Spleen (tissue), 11 donors: ENCODE data around the gene CLDN20. TPM values are rescaled to one million over a fixed set of nuclear protein-coding genes. Genes with fewer than 3 reads are reported as not detected.

Experiments
- DNase-seq: peaks from one replicate; pipeline ENCODE4 v3.0.0-alpha.2; 2020
- H3K27ac ChIP-seq, 8 donors: fragments of 200-600 bp; sonication (generic) in 7 of 8; 1 replicate in 4 of 8; 2 replicates in 4 of 8; pipeline versions ENCODE4 v1.5.0 to v1.8.0; 2016 to 2021; ENCODE audit warnings: inconsistent platforms in 4 of 8, mild to moderate bottlenecking in 4 of 8, moderate library complexity in 1 of 8
- H3K27me3 ChIP-seq, 7 donors: fragments of 200-600 bp; sonication (generic) in 6 of 7; replicated peaks in 1 of 7; 1 replicate in 4 of 7; 2 replicates in 3 of 7; pipeline versions ENCODE4 v1.5.0 to v1.8.0; 2016 to 2021; ENCODE audit warnings: inconsistent platforms in 3 of 7, mild to moderate bottlenecking in 1 of 7
- H3K36me3 ChIP-seq, 6 donors: fragments of 200-600 bp; sonication (generic) in 5 of 6; 1 replicate in 4 of 6; 2 replicates in 2 of 6; pipeline versions ENCODE4 v1.5.0 to v1.8.0; 2016 to 2021; ENCODE audit warnings: inconsistent platforms in 2 of 6
- H3K4me1 ChIP-seq, 6 donors: fragments of 200-600 bp; sonication (generic) in 5 of 6; 1 replicate in 3 of 6; 2 replicates in 3 of 6; pipeline versions ENCODE4 v1.5.0 to v1.8.0; 2016 to 2021; ENCODE audit warnings: inconsistent platforms in 3 of 6
- H3K4me3 ChIP-seq, 8 donors: fragments of 200-600 bp; sonication (generic) in 7 of 8; 1 replicate in 4 of 8; 2 replicates in 4 of 8; pipeline versions ENCODE4 v1.5.0 to v1.8.0; 2016 to 2021; ENCODE audit warnings: inconsistent platforms in 4 of 8, mild to moderate bottlenecking in 4 of 8, moderate library complexity in 2 of 8
- H3K9me3 ChIP-seq, 8 donors: fragments of 200-600 bp; sonication (generic) in 7 of 8; 1 replicate in 4 of 8; 2 replicates in 4 of 8; pipeline versions ENCODE4 v1.5.0 to v1.8.0; 2016 to 2021; ENCODE audit warnings: inconsistent platforms in 4 of 8
- CTCF ChIP-seq, 11 experiments: fragments of 200-600 bp in 7 of 11; fragments of 450-650 bp in 4 of 11; sonication (generic) in 4 of 11; IDR thresholded peaks in 8 of 11; conservative IDR thresholded peaks in 3 of 11; 1 replicate in 7 of 11; 2 replicates in 4 of 11; pipeline versions ENCODE4 v1.4.0 to v1.8.0; 2016 to 2021; ENCODE audit warnings: antibody characterized with exemption in 11 of 11, inconsistent platforms in 4 of 11, mild to moderate bottlenecking in 1 of 11
- POLR2A ChIP-seq, 3 donors: fragments of 450-650 bp; IDR thresholded peaks; one replicate each; pipeline ENCODE4 v1.5.1; 2017; ENCODE audit warnings: antibody characterized with exemption in 3 of 3, mild to moderate bottlenecking in 1 of 3
- POLR2AphosphoS5 ChIP-seq, 3 donors: sonication (generic); formaldehyde crosslinking; IDR thresholded peaks; one replicate each; pipeline ENCODE4 v1.5.1; 2017; ENCODE audit warnings: antibody characterized with exemption in 3 of 3
- WGBS, 5 donors: extraction: QIAGEN DNeasy Blood & Tissue Kit in 3 of 5; methylation state at CpG; one replicate each; pipeline versions ENCODE4 v1.1.5 to v1.1.7; 2013 to 2018; 5-methylcytosine and 5-hydroxymethylcytosine counted together
- intact Hi-C: fragments of 100-400 bp; cut with DNase I; formaldehyde crosslinking; loops from one replicate; pipeline ENCODE4 v1.15.0; 2023; ENCODE audit warnings: low total_unique reads
- polyA plus RNA-seq, 3 donors: library from polyadenylated mRNA; stranded (reverse); fragments of 200-250 nt; gene quantifications; one replicate each; pipeline ENCODE4 v1.2.1, GENCODE V29; 2013
- total RNA-seq, 7 donors: library from RNA; depleted of rRNA in 3 of 7; stranded (reverse); fragments of >200 nt in 3 of 7; fragmentation: NEBNext Ultra II Directional in 4 of 7; extraction: Animal tissue kit (Norgen Biotek cat#: 25700) in 4 of 7; gene quantifications; one replicate each; pipeline versions ENCODE4 v1.1.0 to v1.2.1, GENCODE V29; 2016 to 2021
- donor health status: healthy with polysubstance abuse.
- donor health status: DM: no; HTN: no; CAD: no; lungs with moderate emphysema.
- donor health status: DM: no; HTN: no; CAD: no.
- donor health status: Bipolar disorder and iron deficiency.
- donor health status: healthy.
- donor health status: DM: no; HTN: no; CAD: no.
- donor health status: DM: yes; HTN: yes; CAD: no.

CLDN20 gene
- total and polyA plus RNA-seq, 10 donors: not detected

GRCh38 chr6:155248008-155249001 lies 15.5 kb upstream of the CLDN20 start:
- Histone ChIP-seq H3K27me3 (no peaks in the 10 kb centered on the region), H3K36me3 (peaks cover 0 to 48% (median 17%) of the 10 kb centered on the region in 6 donors), H3K4me3 (no peak overlapping the region), H3K27ac (no peak overlapping the region), H3K4me1 (no peaks in the 10 kb centered on the region), H3K9me3 (no peaks in the 10 kb centered on the region)
- TF ChIP-seq POLR2A (IDR thresholded peaks at IDR 0.05) (no peak), POLR2AphosphoS5 (IDR thresholded peaks at IDR 0.05) (peak in 1 of 3 donors; percentile 33), CTCF (IDR thresholded peaks at IDR 0.05 in 8 of 11, conservative IDR thresholded peaks at IDR 0.05 in 3 of 11) (peak in 8 of 11 experiments; percentile 32 to 58 (median 43))
- no peak for DNase-seq
- 80 to 88% (median 87%) methylated on average over 22 to 30 of the region's 30 CpGs for WGBS, 5 donors
- intact Hi-C loops: no loop called here

- no peaks in the 10 kb centered on the region for H3K27me3 ChIP-seq
- no peaks in the 10 kb centered on the region for H3K4me1 ChIP-seq
- TF ChIP-seq CTCF (IDR thresholded peaks at IDR 0.05 in 8 of 11, conservative IDR thresholded peaks at IDR 0.05 in 3 of 11): no peak
- TF ChIP-seq POLR2AphosphoS5 (IDR thresholded peaks at IDR 0.05): no peak
- TF ChIP-seq POLR2A (IDR thresholded peaks at IDR 0.05): no peak
- no peaks in the 10 kb centered on the region for H3K9me3 ChIP-seq
- H3K4me3 ChIP-seq: no peak overlapping the region
- H3K36me3 ChIP-seq: peaks cover 0 to 73% (median 33%) of the 10 kb centered on the region in 6 donors
- H3K27ac ChIP-seq: no peak overlapping the region
- intact Hi-C loops: no loop called here
- WGBS, 5 donors: 94 to 97% (median 96%) methylated on average over 10 of the region's 10 CpGs
- no peak for DNase-seq
Measured at GRCh38 chr6:155250701-155251381, 13.0 kb upstream of the CLDN20 start.

GRCh38 chr6:155252581-155252980 lies 11.2 kb upstream of the CLDN20 start:
- no peak overlapping the region for H3K27ac ChIP-seq
- TF ChIP-seq CTCF (IDR thresholded peaks at IDR 0.05 in 8 of 11, conservative IDR thresholded peaks at IDR 0.05 in 3 of 11) (no peak), POLR2A (IDR thresholded peaks at IDR 0.05) (no peak), POLR2AphosphoS5 (IDR thresholded peaks at IDR 0.05) (no peak)
- peaks cover 0 to 86% (median 48%) of the 10 kb centered on the region in 6 donors for H3K36me3 ChIP-seq
- H3K9me3 ChIP-seq: no peaks in the 10 kb centered on the region
- intact Hi-C loops: no loop called here
- no peak overlapping the region for H3K4me3 ChIP-seq
- no peaks in the 10 kb centered on the region for H3K27me3 ChIP-seq
- DNase-seq: no peak
- no peaks in the 10 kb centered on the region for H3K4me1 ChIP-seq
- 95 to 98% (median 96%) methylated on average over 8 of the region's 8 CpGs for WGBS, 5 donors

GRCh38 chr6:155253337-155253736 lies 10.5 kb upstream of the CLDN20 start:
- no peak for DNase-seq
- H3K9me3 ChIP-seq: no peaks in the 10 kb centered on the region
- intact Hi-C loops: no loop called here
- H3K4me1 ChIP-seq: no peaks in the 10 kb centered on the region
- no peak overlapping the region for H3K4me3 ChIP-seq
- H3K36me3 ChIP-seq: peaks cover 0 to 92% (median 56%) of the 10 kb centered on the region in 6 donors
- TF ChIP-seq CTCF (IDR thresholded peaks at IDR 0.05 in 8 of 11, conservative IDR thresholded peaks at IDR 0.05 in 3 of 11) (no peak), POLR2AphosphoS5 (IDR thresholded peaks at IDR 0.05) (no peak), POLR2A (IDR thresholded peaks at IDR 0.05) (no peak)
- H3K27me3 ChIP-seq: no peaks in the 10 kb centered on the region
- WGBS, 5 donors: 59 to 97% (median 77%) methylated on average over 1 of the region's 1 CpG
- no peak overlapping the region for H3K27ac ChIP-seq
